Measurements from ENCODE around the gene ADGRD2.

DNA sequence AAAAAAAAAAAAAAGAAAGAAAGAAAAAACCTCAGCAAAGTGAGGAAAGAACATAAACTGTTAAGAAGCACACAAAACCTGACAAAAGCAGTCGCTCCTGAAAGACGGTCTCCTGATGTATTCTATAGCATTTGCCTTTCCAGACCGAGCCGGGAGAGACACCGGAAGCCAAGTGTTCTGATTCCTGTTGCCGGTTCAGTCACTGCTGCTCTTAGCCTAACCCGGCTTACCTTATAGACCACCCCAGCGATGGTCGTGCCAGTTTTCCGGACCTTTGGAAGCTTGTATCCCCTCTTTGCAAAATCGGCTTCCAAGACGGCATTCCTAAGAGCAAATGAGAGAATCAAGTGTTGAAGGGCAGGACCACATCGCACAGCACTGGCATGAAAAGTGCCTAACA is 35.6 kb upstream of the ADGRD2 start:
- TF ChIP-seq NFRKB (IDR thresholded peaks at IDR 0.05; ENCODE audit: low read depth) (no peak), USF2 (CRISPR knock-in tag; IDR thresholded peaks at IDR 0.05) (no peak), KAT7 (CRISPR knock-in tag; IDR thresholded peaks at IDR 0.05; ENCODE audit: borderline replicate concordance) (no peak), JUND (IDR thresholded peaks at IDR 0.05; ENCODE audit: borderline replicate concordance, low read depth, low read length) (no peak), JUND (tag; IDR thresholded peaks at IDR 0.05; ENCODE audit: borderline replicate concordance, low read depth, low read length) (no peak), TCF7 (IDR thresholded peaks at IDR 0.05; ENCODE audit: borderline replicate concordance) (no peak), FOS (IDR thresholded peaks at IDR 0.05; ENCODE audit: extremely low read depth, insufficient read length) (no peak), PHF21A (IDR thresholded peaks at IDR 0.05; ENCODE audit: borderline replicate concordance, low read depth) (no peak), SNAPC5 (CRISPR knock-in tag; IDR thresholded peaks at IDR 0.05) (no peak)

Measured in K562 (cell line).